Spleen (tissue), 7 donors: ENCODE measurements around the gene APOBEC3B.

ENCODE experiments used
- POLR2AphosphoS5 ChIP-seq, 3 donors: sonication (generic); formaldehyde crosslinking; IDR thresholded peaks; one replicate each; pipeline ENCODE4 v1.5.1; 2017; ENCODE audit warnings: antibody characterized with exemption in 3 of 3
- TF ChIP-seq, protein P1 (sequence below), 11 experiments: fragments of 200-600 bp in 7 of 11; fragments of 450-650 bp in 4 of 11; sonication (generic) in 4 of 11; IDR thresholded peaks in 8 of 11; conservative IDR thresholded peaks in 3 of 11; 1 replicate in 7 of 11; 2 replicates in 4 of 11; pipeline versions ENCODE4 v1.4.0 to v1.8.0; 2016 to 2021; ENCODE audit warnings: antibody characterized with exemption in 11 of 11, inconsistent platforms in 4 of 11, mild to moderate bottlenecking in 1 of 11
- donor health status: DM: no; HTN: no; CAD: no; lungs with moderate emphysema.
- donor health status: DM: no; HTN: no; CAD: no.
- donor health status: DM: no; HTN: no; CAD: no.

DNA sequence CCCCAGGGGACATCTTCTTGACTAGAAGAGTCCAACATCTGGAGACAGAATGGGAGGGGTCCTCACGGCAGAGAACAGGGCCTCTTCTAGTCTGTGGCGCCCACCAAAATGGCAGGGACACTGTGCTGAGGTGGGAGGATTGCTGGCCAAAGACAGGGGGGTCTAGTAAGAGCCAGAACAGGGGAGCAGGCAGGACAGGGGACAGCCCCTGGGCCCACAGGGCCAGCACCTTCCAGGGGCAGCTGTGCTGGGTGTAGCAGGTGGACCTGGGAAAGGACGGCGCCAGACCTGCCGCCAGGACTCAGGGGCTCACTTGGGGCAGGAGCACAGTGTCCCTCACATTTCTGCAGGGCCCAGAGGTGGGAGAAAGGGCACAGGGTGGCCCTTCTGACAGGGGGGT lies 25.6 kb upstream of the APOBEC3B start:
- TF ChIP-seq, protein P1, sequence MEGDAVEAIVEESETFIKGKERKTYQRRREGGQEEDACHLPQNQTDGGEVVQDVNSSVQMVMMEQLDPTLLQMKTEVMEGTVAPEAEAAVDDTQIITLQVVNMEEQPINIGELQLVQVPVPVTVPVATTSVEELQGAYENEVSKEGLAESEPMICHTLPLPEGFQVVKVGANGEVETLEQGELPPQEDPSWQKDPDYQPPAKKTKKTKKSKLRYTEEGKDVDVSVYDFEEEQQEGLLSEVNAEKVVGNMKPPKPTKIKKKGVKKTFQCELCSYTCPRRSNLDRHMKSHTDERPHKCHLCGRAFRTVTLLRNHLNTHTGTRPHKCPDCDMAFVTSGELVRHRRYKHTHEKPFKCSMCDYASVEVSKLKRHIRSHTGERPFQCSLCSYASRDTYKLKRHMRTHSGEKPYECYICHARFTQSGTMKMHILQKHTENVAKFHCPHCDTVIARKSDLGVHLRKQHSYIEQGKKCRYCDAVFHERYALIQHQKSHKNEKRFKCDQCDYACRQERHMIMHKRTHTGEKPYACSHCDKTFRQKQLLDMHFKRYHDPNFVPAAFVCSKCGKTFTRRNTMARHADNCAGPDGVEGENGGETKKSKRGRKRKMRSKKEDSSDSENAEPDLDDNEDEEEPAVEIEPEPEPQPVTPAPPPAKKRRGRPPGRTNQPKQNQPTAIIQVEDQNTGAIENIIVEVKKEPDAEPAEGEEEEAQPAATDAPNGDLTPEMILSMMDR (IDR thresholded peaks at IDR 0.05 in 8 of 11, conservative IDR thresholded peaks at IDR 0.05 in 3 of 11) = no peak
- no peak for TF ChIP-seq POLR2AphosphoS5 (IDR thresholded peaks at IDR 0.05)
